Panc1 (cell line): ENCODE measurements around the gene KLHL30. TPM values are rescaled to one million over a fixed set of nuclear protein-coding genes. Genes with fewer than 3 reads are reported as not detected.
"Not testable (repeated sequence)": the region's sequence is repeated elsewhere in the genome, so short reads cannot be mapped to it uniquely, and the experiment has no call there.

ENCODE experiments used
- ATAC-seq: fragments of 200-7000 bp; cut with Tn5 transposase; 2 replicates; pipeline ENCODE4 v1.9.1; 2020; ENCODE audit warnings: mild to moderate bottlenecking, moderate library complexity
- BruUV-seq: library from RNA; stranded (reverse); fragments of 400-500 nt; replicated peaks from 2 replicates; lab custom pipeline; 2021; lab: Mats Ljungman, UMichigan
- CTCF ChIA-PET: fragments of 300-600 bp; sonication (Branson Sonifier 250); formaldehyde crosslinking; loops from one replicate; lab custom pipeline; 2022; ENCODE audit warnings: antibody characterized with exemption; lab: Charles Lee
- POLR2A ChIA-PET: fragments of 300-600 bp; sonication (Branson Sonifier 250); formaldehyde crosslinking; loops from one replicate; lab custom pipeline; 2022; ENCODE audit warnings: antibody characterized with exemption; lab: Charles Lee
- DNase-seq: peaks from one replicate; pipeline ENCODE4 v3.0.0-alpha.2; 2010; ENCODE audit warnings: low read depth, low spot score
- H3K27ac ChIP-seq: 2 replicates; pipeline ENCODE4 v1.5.1; 2011; ENCODE audit warnings: mild to moderate bottlenecking, low read length, inconsistent platforms
- H3K27me3 ChIP-seq: fragments of 200-500 bp; sonication (Bioruptor generic); 2 replicates; pipeline ENCODE4 v1.6.0; 2014; ENCODE audit warnings: low read length, inconsistent platforms; ENCODE audit not compliant: control insufficient read depth, insufficient read depth
- H3K36me3 ChIP-seq: fragments of 200-500 bp; sonication (Bioruptor generic); 2 replicates; pipeline ENCODE4 v1.5.1; 2014; ENCODE audit warnings: inconsistent platforms, mild to moderate bottlenecking, low read length, moderate library complexity; ENCODE audit not compliant: control insufficient read depth, insufficient read depth
- H3K4me1 ChIP-seq: 2 replicates; pipeline ENCODE4 v1.5.1; 2011; ENCODE audit warnings: inconsistent platforms, mild to moderate bottlenecking, low read length, moderate library complexity; ENCODE audit not compliant: control insufficient read depth, insufficient read depth
- H3K4me3 ChIP-seq, 2 experiments: 2 replicates each; pipeline ENCODE4 v1.5.1; 2011 to 2012; ENCODE audit warnings: low read depth in 2 of 2, low read length in 2 of 2, mild to moderate bottlenecking in 2 of 2, inconsistent platforms in 1 of 2, moderate library complexity in 1 of 2
- H3K9me3 ChIP-seq: fragments of 200-500 bp; sonication (Bioruptor generic); 2 replicates; pipeline ENCODE4 v1.5.1; 2014; ENCODE audit warnings: low read depth, mild to moderate bottlenecking, inconsistent platforms, low read length, moderate library complexity; ENCODE audit not compliant: control insufficient read depth, insufficient read depth
- POLR2AphosphoS5 ChIP-seq: IDR thresholded peaks from 2 replicates; pipeline ENCODE4 v1.6.1; 2012; ENCODE audit warnings: mild to moderate bottlenecking, low read depth, low read length, moderate library complexity
- SIN3A ChIP-seq: IDR thresholded peaks from 2 replicates; pipeline ENCODE4 v1.6.1; 2012; ENCODE audit warnings: low read depth, mild to moderate bottlenecking, low read length, moderate library complexity, borderline replicate concordance; ENCODE audit not compliant: insufficient read depth
- TCF7L2 ChIP-seq: IDR thresholded peaks from 2 replicates; pipeline ENCODE4 v1.6.1; 2011; ENCODE audit warnings: mild to moderate bottlenecking, low read depth, low read length, inconsistent platforms
- in situ Hi-C: cut with HindIII; loops from 2 replicates; pipeline ENCODE4 v1.10.0; 2016; ENCODE audit warnings: low sequenced_read_pairs, low pct_unique_long_range_greater_than_20kb
- intact Hi-C: fragments of 100-400 bp; cut with micrococcal nuclease; formaldehyde crosslinking; loops from one replicate; pipeline ENCODE4 v1.10.0; 2022; ENCODE audit not compliant: unreplicated experiment
- total RNA-seq: library from RNA; stranded (reverse); gene quantifications from one replicate; pipeline ENCODE4 v1.2.1, GENCODE V29; 2021; ENCODE audit not compliant: unreplicated experiment
- TF ChIP-seq, protein P1 (sequence below): fragments of 450-650 bp; IDR thresholded peaks from 2 replicates; pipeline ENCODE4 v1.5.1; 2017; ENCODE audit warnings: mild to moderate bottlenecking
- TF ChIP-seq, protein P2 (sequence below), 2 experiments: IDR thresholded peaks; 2 replicates each; pipeline ENCODE4 v1.6.1; 2011 to 2012; ENCODE audit warnings: low read depth in 2 of 2, control low read depth in 1 of 2, low read length in 1 of 2, mild to moderate bottlenecking in 1 of 2, moderate library complexity in 1 of 2; ENCODE audit not compliant: insufficient read depth in 1 of 2

The KLHL30 gene
- total RNA-seq, 1 experiment from 2014 or later, result 0.26 TPM

DNA sequence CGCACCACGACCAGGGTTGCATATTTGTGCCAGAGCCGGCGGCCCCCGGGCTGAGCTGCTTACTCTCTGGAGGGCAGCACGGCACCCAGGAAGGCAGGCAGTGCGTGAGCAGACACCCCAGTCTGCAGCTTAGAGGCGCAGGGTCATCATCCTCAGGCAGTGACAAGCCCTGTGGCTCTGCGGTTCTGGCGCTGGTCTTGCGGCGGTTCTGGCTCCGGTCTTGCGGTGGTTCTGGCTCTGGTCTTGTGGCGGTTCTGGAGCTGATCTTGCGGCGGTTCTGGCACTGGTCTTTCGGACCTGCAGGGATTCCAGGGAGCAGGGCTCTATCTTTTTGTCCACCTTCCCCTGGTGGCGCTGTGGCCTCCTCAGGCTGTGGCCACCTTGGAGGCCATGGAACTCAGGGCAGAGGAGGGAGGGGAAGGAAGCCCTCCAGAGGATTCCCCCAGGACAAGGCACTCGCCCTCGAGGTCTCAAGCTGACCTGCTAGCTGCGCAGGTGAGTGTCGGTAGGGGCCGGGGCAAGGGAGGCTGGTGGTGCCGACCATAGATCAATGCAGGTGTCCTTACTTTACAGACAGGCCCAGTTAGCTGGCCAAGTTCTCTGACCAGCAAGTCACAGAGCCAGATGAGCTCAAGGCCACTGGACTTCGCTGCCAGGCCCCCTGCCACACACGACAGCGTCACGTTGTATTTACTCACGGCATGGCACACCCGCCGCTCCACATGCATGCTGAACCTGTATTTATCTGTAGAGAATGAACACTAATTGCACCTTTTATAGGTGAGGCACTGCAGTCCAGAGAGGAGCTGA lies 23.4 kb upstream of the KLHL30 start:
- Histone ChIP-seq H3K9me3 (peaks cover 12% of the 10 kb centered on the region; the same call in 1 of the 2 replicates), H3K4me3 (no peak overlapping the region), H3K36me3 (no peaks in the 10 kb centered on the region), H3K27ac (no peak overlapping the region), H3K4me1 (no peaks in the 10 kb centered on the region), H3K27me3 (no peaks in the 10 kb centered on the region)
- CTCF ChIA-PET, result interaction anchor here (0.8 kb wide), 1 partner anchor 145 kb away, joined by 4 read pairs; no protein-coding TSS in a partner anchor
- POLR2A ChIA-PET, result no interaction called here
- DNase-seq (no peak), ATAC-seq (no peak; the same call in 1 of the 2 replicates)
- in situ Hi-C loops (no loop called here), intact Hi-C loops (no loop called here)
- BruUV-seq, result no TSS peak
- TF ChIP-seq, protein P1, sequence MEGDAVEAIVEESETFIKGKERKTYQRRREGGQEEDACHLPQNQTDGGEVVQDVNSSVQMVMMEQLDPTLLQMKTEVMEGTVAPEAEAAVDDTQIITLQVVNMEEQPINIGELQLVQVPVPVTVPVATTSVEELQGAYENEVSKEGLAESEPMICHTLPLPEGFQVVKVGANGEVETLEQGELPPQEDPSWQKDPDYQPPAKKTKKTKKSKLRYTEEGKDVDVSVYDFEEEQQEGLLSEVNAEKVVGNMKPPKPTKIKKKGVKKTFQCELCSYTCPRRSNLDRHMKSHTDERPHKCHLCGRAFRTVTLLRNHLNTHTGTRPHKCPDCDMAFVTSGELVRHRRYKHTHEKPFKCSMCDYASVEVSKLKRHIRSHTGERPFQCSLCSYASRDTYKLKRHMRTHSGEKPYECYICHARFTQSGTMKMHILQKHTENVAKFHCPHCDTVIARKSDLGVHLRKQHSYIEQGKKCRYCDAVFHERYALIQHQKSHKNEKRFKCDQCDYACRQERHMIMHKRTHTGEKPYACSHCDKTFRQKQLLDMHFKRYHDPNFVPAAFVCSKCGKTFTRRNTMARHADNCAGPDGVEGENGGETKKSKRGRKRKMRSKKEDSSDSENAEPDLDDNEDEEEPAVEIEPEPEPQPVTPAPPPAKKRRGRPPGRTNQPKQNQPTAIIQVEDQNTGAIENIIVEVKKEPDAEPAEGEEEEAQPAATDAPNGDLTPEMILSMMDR, result no peak
- no peak for TF ChIP-seq POLR2AphosphoS5
- TF ChIP-seq, protein P2, sequence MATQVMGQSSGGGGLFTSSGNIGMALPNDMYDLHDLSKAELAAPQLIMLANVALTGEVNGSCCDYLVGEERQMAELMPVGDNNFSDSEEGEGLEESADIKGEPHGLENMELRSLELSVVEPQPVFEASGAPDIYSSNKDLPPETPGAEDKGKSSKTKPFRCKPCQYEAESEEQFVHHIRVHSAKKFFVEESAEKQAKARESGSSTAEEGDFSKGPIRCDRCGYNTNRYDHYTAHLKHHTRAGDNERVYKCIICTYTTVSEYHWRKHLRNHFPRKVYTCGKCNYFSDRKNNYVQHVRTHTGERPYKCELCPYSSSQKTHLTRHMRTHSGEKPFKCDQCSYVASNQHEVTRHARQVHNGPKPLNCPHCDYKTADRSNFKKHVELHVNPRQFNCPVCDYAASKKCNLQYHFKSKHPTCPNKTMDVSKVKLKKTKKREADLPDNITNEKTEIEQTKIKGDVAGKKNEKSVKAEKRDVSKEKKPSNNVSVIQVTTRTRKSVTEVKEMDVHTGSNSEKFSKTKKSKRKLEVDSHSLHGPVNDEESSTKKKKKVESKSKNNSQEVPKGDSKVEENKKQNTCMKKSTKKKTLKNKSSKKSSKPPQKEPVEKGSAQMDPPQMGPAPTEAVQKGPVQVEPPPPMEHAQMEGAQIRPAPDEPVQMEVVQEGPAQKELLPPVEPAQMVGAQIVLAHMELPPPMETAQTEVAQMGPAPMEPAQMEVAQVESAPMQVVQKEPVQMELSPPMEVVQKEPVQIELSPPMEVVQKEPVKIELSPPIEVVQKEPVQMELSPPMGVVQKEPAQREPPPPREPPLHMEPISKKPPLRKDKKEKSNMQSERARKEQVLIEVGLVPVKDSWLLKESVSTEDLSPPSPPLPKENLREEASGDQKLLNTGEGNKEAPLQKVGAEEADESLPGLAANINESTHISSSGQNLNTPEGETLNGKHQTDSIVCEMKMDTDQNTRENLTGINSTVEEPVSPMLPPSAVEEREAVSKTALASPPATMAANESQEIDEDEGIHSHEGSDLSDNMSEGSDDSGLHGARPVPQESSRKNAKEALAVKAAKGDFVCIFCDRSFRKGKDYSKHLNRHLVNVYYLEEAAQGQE (IDR thresholded peaks at IDR 0.05; ENCODE audit: insufficient read depth in 1 of 2, low read depth in 2 of 2, low read length in 1 of 2), result no peak
- TF ChIP-seq SIN3A, result no peak
- TF ChIP-seq TCF7L2, result no peak

DNA sequence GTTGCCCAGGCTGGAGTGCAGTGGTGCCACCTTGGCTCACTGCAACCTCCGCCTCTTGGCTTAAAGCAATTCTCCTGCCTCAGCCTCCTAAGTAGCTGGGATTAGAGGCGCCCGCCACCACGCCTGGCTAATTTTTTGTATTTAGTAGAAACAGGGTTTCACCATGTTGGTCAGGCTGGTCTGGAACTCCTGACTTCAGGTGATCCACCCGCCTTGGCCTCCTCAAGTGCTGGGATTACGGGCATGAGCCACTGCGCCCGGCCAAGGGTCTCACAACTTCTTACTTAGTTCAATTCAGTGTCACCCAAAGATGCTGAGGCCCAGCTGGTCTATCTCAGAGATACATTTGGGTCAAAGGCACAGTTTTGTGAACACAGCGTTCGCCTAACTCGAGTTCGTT lies 22.8 kb upstream of the KLHL30 start:
- POLR2A ChIA-PET, H3K27me3 ChIP-seq, BruUV-seq, CTCF ChIA-PET, intact Hi-C loops, H3K27ac ChIP-seq, H3K4me1 ChIP-seq, ATAC-seq, H3K4me3 ChIP-seq, in situ Hi-C loops, DNase-seq, H3K36me3 ChIP-seq: not testable (repeated sequence)
- H3K9me3 ChIP-seq, result peaks cover 12% of the 10 kb centered on the region; the same call in 1 of the 2 replicates
